Stimulated activated naive CD4-positive, alpha-beta T cell treated with Interleukin-2 at 50 U/mL for 16 hours (primary cell): ENCODE data around the gene ELOVL1.
"Not testable (repeated sequence)": the region's sequence is repeated elsewhere in the genome, so short reads cannot be mapped to it uniquely, and the experiment has no call there.

ENCODE experiments used
- DNase-seq: peaks from one replicate; lab custom pipeline; 2025; lab: John Stamatoyannopoulos, UW

ELOVL1 gene

GRCh38 chr1:43381612-43382011, 13.8 kb upstream of the ELOVL1 start:
- no peak for DNase-seq

- DNase-seq: no peak
Measured at GRCh38 chr1:43379476-43379875, 11.7 kb upstream of the ELOVL1 start.

GRCh38 chr1:43377831-43378230, 10.0 kb upstream of the ELOVL1 start:
- no peak for DNase-seq

GRCh38 chr1:43376723-43377235, 9.0 kb upstream of the ELOVL1 start:
- DNase-seq: no peak

- no peak for DNase-seq
Measured at GRCh38 chr1:43373066-43373940, 5.5 kb upstream of the ELOVL1 start.

- no peak for DNase-seq
Measured at GRCh38 chr1:43372172-43372571, 4.4 kb upstream of the ELOVL1 start.

- no peak for DNase-seq
Measured at GRCh38 chr1:43370564-43370963, 2.8 kb upstream of the ELOVL1 start.

- not testable (repeated sequence) for DNase-seq
Measured at GRCh38 chr1:43369779-43370178, 2.0 kb upstream of the ELOVL1 start.

- no peak for DNase-seq
Measured at GRCh38 chr1:43368646-43369020, 822 bp upstream of the ELOVL1 start.

- DNase-seq: peak; percentile 65
Measured at GRCh38 chr1:43367026-43367903, 546 bp downstream of the ELOVL1 start.

- no peak for DNase-seq
Measured at GRCh38 chr1:43366601-43367025, 1.2 kb downstream of the ELOVL1 start.

- DNase-seq: no peak
Measured at GRCh38 chr1:43366179-43366578, 1.6 kb downstream of the ELOVL1 start.

- no peak for DNase-seq
Measured at GRCh38 chr1:43365678-43366077, 2.1 kb downstream of the ELOVL1 start.

GRCh38 chr1:43363935-43364525, 3.8 kb downstream of the ELOVL1 start:
- DNase-seq: no peak

- no peak for DNase-seq
Measured at GRCh38 chr1:43363283-43363934, 4.4 kb downstream of the ELOVL1 start.

GRCh38 chr1:43360616-43361015, 7.2 kb downstream of the ELOVL1 start:
- no peak for DNase-seq

- DNase-seq: no peak
Measured at GRCh38 chr1:43359696-43360095, 8.1 kb downstream of the ELOVL1 start.

GRCh38 chr1:43358746-43359693, 8.8 kb downstream of the ELOVL1 start, which contains the start of gene CDC20:
TSS of gene CDC20 (plus strand) at chr1:43358981. CDS start at chr1:43359216, 235 bp downstream.
- DNase-seq: peak; percentile 98

- DNase-seq: no peak
Measured at GRCh38 chr1:43358121-43358745, 9.6 kb downstream of the ELOVL1 start.

GRCh38 chr1:43357251-43357650, 10.6 kb downstream of the ELOVL1 start:
- DNase-seq: no peak
